ENCODE results near the gene GPC6. TPM values are rescaled to one million over a fixed set of nuclear protein-coding genes. Genes with fewer than 3 reads are reported as not detected.

The GPC6 gene
- total and polyA plus RNA-seq, 9 of the 15 experiments (the other 6 are each of a cell fraction or from before 2014, with no cell fraction given) = under 0.01 to 0.20 (median 0.01) TPM; not detected in 4

DNA sequence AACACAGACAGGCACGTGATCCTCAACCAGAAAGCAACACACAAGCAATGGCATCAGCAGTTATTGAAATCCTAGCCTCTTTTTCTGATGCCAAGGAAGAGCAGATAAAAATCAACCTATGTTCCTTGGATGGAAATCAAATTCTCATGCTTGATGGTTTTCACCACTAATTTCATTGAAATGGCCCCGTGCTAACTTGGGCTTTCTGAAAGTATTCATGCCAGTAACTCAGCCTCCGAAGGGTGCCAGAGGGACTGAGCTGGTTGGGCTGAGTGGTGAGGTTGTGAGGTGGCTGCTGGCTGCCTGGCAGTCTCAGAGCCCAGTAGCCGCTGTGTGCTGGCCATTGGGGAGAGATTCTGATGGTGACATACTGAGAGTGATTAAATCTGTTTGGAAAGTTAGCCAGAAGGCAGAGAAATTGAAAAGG is 943.6 kb downstream of the GPC6 start:
- H3K9me1 ChIP-seq (ENCODE audit: control insufficient read depth, insufficient read depth, low read length) = no peaks in the 10 kb centered on the region
- no peak for DNase-seq (ENCODE audit: extremely low read depth in 1 of 4, low spot score in 3 of 4)
- in situ Hi-C loops (cut with MboI) = no loop called here
- TF ChIP-seq MXI1 (IDR thresholded peaks at IDR 0.05; ENCODE audit: low read depth, low read length) (no peak), SP1 (CRISPR knock-in tag; IDR thresholded peaks at IDR 0.05) (no peak), MCM5 (IDR thresholded peaks at IDR 0.05; ENCODE audit: low read depth) (no peak), MTA2 (IDR thresholded peaks at IDR 0.05; ENCODE audit: low read depth) (no peak), SMAD3 (CRISPR knock-in tag; conservative IDR thresholded peaks at IDR 0.05) (no peak), HMG20B (CRISPR knock-in tag; IDR thresholded peaks at IDR 0.05) (no peak), DACH1 (IDR thresholded peaks at IDR 0.05; ENCODE audit: partially characterized antibody) (no peak), TCFL5 (CRISPR knock-in tag; conservative IDR thresholded peaks at IDR 0.05) (no peak), SRSF3 (IDR thresholded peaks at IDR 0.05; ENCODE audit: insufficient read depth, low read length) (no peak), LARP7 (IDR thresholded peaks at IDR 0.05) (no peak), SAP30 (IDR thresholded peaks at IDR 0.05; ENCODE audit: borderline replicate concordance, insufficient read depth, low read depth, low read length, poor library complexity, severe bottlenecking) (no peak), PPARD (CRISPR knock-in tag; IDR thresholded peaks at IDR 0.05) (no peak), ZNF239 (CRISPR knock-in tag; IDR thresholded peaks at IDR 0.05) (no peak), RBM25 (IDR thresholded peaks at IDR 0.05; ENCODE audit: low read depth, low read length, severe bottlenecking) (no peak), SRF (CRISPR knock-in tag; IDR thresholded peaks at IDR 0.05) (no peak)
- TF ChIP-seq, protein P1, sequence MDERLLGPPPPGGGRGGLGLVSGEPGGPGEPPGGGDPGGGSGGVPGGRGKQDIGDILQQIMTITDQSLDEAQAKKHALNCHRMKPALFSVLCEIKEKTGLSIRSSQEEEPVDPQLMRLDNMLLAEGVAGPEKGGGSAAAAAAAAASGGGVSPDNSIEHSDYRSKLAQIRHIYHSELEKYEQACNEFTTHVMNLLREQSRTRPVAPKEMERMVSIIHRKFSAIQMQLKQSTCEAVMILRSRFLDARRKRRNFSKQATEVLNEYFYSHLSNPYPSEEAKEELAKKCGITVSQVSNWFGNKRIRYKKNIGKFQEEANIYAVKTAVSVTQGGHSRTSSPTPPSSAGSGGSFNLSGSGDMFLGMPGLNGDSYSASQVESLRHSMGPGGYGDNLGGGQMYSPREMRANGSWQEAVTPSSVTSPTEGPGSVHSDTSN (CRISPR knock-in tag; IDR thresholded peaks at IDR 0.05; ENCODE audit: low read depth) = no peak
- TF ChIP-seq, protein P1 (tag; conservative IDR thresholded peaks at IDR 0.05; ENCODE audit: low read depth) = no peak
- TF ChIP-seq, protein P2, sequence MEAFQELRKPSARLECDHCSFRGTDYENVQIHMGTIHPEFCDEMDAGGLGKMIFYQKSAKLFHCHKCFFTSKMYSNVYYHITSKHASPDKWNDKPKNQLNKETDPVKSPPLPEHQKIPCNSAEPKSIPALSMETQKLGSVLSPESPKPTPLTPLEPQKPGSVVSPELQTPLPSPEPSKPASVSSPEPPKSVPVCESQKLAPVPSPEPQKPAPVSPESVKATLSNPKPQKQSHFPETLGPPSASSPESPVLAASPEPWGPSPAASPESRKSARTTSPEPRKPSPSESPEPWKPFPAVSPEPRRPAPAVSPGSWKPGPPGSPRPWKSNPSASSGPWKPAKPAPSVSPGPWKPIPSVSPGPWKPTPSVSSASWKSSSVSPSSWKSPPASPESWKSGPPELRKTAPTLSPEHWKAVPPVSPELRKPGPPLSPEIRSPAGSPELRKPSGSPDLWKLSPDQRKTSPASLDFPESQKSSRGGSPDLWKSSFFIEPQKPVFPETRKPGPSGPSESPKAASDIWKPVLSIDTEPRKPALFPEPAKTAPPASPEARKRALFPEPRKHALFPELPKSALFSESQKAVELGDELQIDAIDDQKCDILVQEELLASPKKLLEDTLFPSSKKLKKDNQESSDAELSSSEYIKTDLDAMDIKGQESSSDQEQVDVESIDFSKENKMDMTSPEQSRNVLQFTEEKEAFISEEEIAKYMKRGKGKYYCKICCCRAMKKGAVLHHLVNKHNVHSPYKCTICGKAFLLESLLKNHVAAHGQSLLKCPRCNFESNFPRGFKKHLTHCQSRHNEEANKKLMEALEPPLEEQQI (IDR thresholded peaks at IDR 0.05) = no peak
- TF ChIP-seq, protein P3, sequence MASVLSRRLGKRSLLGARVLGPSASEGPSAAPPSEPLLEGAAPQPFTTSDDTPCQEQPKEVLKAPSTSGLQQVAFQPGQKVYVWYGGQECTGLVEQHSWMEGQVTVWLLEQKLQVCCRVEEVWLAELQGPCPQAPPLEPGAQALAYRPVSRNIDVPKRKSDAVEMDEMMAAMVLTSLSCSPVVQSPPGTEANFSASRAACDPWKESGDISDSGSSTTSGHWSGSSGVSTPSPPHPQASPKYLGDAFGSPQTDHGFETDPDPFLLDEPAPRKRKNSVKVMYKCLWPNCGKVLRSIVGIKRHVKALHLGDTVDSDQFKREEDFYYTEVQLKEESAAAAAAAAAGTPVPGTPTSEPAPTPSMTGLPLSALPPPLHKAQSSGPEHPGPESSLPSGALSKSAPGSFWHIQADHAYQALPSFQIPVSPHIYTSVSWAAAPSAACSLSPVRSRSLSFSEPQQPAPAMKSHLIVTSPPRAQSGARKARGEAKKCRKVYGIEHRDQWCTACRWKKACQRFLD (CRISPR knock-in tag; IDR thresholded peaks at IDR 0.05) = no peak

More for the DNA sequence above, 943.6 kb downstream of the GPC6 start:
- Histone ChIP-seq H3K4me2 (ENCODE audit: insufficient read depth, low read length) (no peak overlapping the region), H3K9ac (ENCODE audit: insufficient read depth in 1 of 2, low read depth in 2 of 2, low read length in 2 of 2) (no peak overlapping the region), H3K36me3 (ENCODE audit: control insufficient read depth, insufficient read depth, low read length) (no peaks in the 10 kb centered on the region), H3K9me3 (replicated peaks; ENCODE audit: control insufficient read depth, insufficient read depth, low read depth, low read length) (no peaks in the 10 kb centered on the region), H3K27ac (ENCODE audit: extremely low read depth, low read depth, low read length) (no peak overlapping the region), H3K27me3 (ENCODE audit: control insufficient read depth in 2 of 2, insufficient read depth in 2 of 2, low read length in 2 of 2) (no peaks in the 10 kb centered on the region), H3K4me3 (no peak overlapping the region), H3K79me2 (ENCODE audit: control insufficient read depth, insufficient read depth, low read length) (no peaks in the 10 kb centered on the region), H3K4me1 (replicated peaks in 1 of 2; ENCODE audit: control insufficient read depth in 2 of 2, insufficient read depth in 2 of 2, low read length in 2 of 2) (no peaks in the 10 kb centered on the region), H4K20me1 (replicated peaks; ENCODE audit: control insufficient read depth, insufficient read depth, low read length) (no peaks in the 10 kb centered on the region), H2AFZ (ENCODE audit: low read depth, low read length) (no peak overlapping the region)
- no peak for ATAC-seq
- no TSS peak for BruUV-seq (replicated peaks)
- intact Hi-C loops (cut with micrococcal nuclease) = no loop called here
- FAIRE-seq = no peak
- 0% methylated on average over 4 of the region's 4 CpGs for WGBS (ENCODE audit: insufficient coverage, low coverage, missing lambda C conversion rate)
- ChIA-PET CTCF (ENCODE audit: low intra/inter-chr PET ratio) (no interaction called here), POLR2A (no interaction called here)
